ENCODE measurements around the gene UNC13A.
"Not testable (repeated sequence)": the region's sequence is repeated elsewhere in the genome, so short reads cannot be mapped to it uniquely, and the experiment has no call there.

UNC13A gene

DNA sequence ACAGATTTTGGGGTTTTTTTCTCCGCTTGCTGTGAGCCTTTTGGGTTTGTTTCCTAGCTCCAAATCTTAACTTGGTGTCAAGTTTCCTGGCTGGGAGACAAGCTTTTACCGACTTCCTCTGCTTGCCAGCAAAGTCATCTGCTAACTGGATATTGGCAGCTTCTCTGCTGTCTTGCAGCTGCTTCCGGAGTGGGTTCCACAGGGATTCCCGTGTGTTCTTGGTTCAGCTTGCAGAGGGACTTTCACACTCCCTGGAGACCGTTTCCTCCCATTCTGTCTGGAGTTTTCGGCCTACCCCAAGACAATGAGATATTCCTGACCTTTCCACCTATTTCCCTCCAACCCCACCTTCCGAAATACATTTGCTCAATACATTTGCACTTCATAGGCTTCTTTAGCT, 134.9 kb downstream of the UNC13A start:
- H3K27ac ChIP-seq = peak overlapping the region; percentile 10; the same call in 1 of the 2 replicates
- TF ChIP-seq, protein P1, sequence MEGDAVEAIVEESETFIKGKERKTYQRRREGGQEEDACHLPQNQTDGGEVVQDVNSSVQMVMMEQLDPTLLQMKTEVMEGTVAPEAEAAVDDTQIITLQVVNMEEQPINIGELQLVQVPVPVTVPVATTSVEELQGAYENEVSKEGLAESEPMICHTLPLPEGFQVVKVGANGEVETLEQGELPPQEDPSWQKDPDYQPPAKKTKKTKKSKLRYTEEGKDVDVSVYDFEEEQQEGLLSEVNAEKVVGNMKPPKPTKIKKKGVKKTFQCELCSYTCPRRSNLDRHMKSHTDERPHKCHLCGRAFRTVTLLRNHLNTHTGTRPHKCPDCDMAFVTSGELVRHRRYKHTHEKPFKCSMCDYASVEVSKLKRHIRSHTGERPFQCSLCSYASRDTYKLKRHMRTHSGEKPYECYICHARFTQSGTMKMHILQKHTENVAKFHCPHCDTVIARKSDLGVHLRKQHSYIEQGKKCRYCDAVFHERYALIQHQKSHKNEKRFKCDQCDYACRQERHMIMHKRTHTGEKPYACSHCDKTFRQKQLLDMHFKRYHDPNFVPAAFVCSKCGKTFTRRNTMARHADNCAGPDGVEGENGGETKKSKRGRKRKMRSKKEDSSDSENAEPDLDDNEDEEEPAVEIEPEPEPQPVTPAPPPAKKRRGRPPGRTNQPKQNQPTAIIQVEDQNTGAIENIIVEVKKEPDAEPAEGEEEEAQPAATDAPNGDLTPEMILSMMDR (conservative IDR thresholded peaks at IDR 0.05) = no peak
- TF ChIP-seq ZFX (IDR thresholded peaks at IDR 0.05) = no peak

DNA sequence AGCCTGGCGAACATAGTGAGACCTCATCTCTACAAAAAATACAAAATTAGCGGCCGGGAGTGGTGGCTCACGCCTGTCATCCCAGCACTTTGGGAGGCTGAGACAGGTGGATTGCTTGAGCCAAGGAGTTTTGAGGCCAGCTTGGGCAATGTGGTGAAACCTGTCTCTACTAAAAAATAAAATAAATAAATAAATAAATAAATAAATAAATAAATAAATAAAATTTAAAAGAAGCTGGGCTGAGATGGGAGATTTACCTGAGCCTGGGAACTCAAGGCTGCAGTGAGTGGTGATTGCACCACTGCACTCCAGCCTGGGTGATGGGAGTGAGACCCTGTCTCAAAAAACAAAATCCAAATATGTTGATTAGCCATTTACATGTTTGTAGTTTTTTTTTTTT, 135.4 kb downstream of the UNC13A start:
- H3K27ac ChIP-seq = not testable (repeated sequence)
